Endothelial cell of umbilical vein (primary cell): Measurements from ENCODE around the gene KCTD5. TPM values are rescaled to one million over a fixed set of nuclear protein-coding genes. Genes with fewer than 3 reads are reported as not detected.

Source experiments
- BruUV-seq: library from RNA; stranded (reverse); fragments of 400-500 nt; replicated peaks from 2 replicates; lab custom pipeline; 2021; lab: Mats Ljungman, UMichigan
- CTCF ChIA-PET: fragments of 300-600, 350-600 bp; sonication (Branson Sonifier 250); formaldehyde crosslinking; loops from one replicate; lab custom pipeline; 2021; ENCODE audit warnings: antibody characterized with exemption, inconsistent platforms; lab: Charles Lee
- POLR2A ChIA-PET: fragments of 300-600, 350-600 bp; sonication (Branson Sonifier 250); formaldehyde crosslinking; loops from one replicate; lab custom pipeline; 2021; ENCODE audit warnings: antibody characterized with exemption, inconsistent platforms; lab: Charles Lee
- DNase-seq: peaks from one replicate; pipeline ENCODE4 v3.0.0-alpha.2; 2011; ENCODE audit warnings: low read depth, low spot score
- FAIRE-seq: peaks from 2 replicates; lab custom pipeline; 2011; peaks lifted over from hg19 to GRCh38; lab: Jason Lieb, UNC
- H2AFZ ChIP-seq: 2 replicates; pipeline ENCODE4 v1.6.0; 2012; ENCODE audit warnings: low read depth, low read length, control low read depth, inconsistent platforms
- H3K27ac ChIP-seq: 2 replicates; pipeline ENCODE4 v1.5.1; 2011; ENCODE audit warnings: low read depth, mild to moderate bottlenecking, control low read depth, low read length, moderate library complexity; ENCODE audit not compliant: insufficient read depth
- H3K27me3 ChIP-seq, 2 experiments: 2 replicates each; pipeline versions ENCODE4 v1.6.0 to v1.6.1; 2011; ENCODE audit warnings: low read length in 2 of 2, mixed read lengths in 1 of 2; ENCODE audit not compliant: control insufficient read depth in 2 of 2, insufficient read depth in 2 of 2
- H3K36me3 ChIP-seq, 2 experiments: 2 replicates in 1 of 2; 3 replicates in 1 of 2; pipeline ENCODE4 v1.5.1; 2011; ENCODE audit warnings: low read length in 2 of 2, mild to moderate bottlenecking in 1 of 2, moderate library complexity in 1 of 2; ENCODE audit not compliant: control insufficient read depth in 2 of 2, insufficient read depth in 2 of 2; ENCODE audit errors: extremely low read depth in 1 of 2
- H3K4me1 ChIP-seq: 3 replicates; pipeline ENCODE4 v1.5.1; 2011; ENCODE audit warnings: mild to moderate bottlenecking, low read length; ENCODE audit not compliant: control insufficient read depth, insufficient read depth; ENCODE audit errors: extremely low read depth
- H3K4me2 ChIP-seq: 2 replicates; pipeline ENCODE4 v1.6.1; 2011; ENCODE audit warnings: low read length, control low read depth, mixed read lengths; ENCODE audit not compliant: insufficient read depth
- H3K4me3 ChIP-seq, 3 experiments: fragments of 200-600 bp in 1 of 3; sonication (generic), shearing (Covaris generic) in 1 of 3; replicated peaks in 1 of 3; 2 replicates each; pipeline ENCODE4 v1.5.1; 2011 to 2016; ENCODE audit warnings: control low read depth in 3 of 3, low read length in 3 of 3, mild to moderate bottlenecking in 2 of 3, inconsistent platforms in 1 of 3, low read depth in 1 of 3, moderate library complexity in 1 of 3; ENCODE audit not compliant: insufficient read depth in 1 of 3
- H3K79me2 ChIP-seq: 2 replicates; pipeline ENCODE4 v1.6.0; 2012; ENCODE audit warnings: low read length, inconsistent platforms; ENCODE audit not compliant: control insufficient read depth, insufficient read depth
- H3K9ac ChIP-seq: replicated peaks from 2 replicates; pipeline ENCODE3; 2011; ENCODE audit warnings: low read length, control low read depth; ENCODE audit not compliant: insufficient read depth; ENCODE audit errors: extremely low read depth
- H3K9me1 ChIP-seq: replicated peaks from 3 replicates; pipeline ENCODE4 v1.6.0; 2011; ENCODE audit warnings: mild to moderate bottlenecking, low read length; ENCODE audit not compliant: control insufficient read depth, insufficient read depth; ENCODE audit errors: extremely low read depth
- H3K9me3 ChIP-seq: replicated peaks from 2 replicates; pipeline ENCODE4 v1.5.1; 2012; ENCODE audit warnings: low read length, inconsistent platforms; ENCODE audit not compliant: control insufficient read depth, insufficient read depth
- H4K20me1 ChIP-seq: replicated peaks from 2 replicates; pipeline ENCODE3; 2011; ENCODE audit warnings: mild to moderate bottlenecking, low read length; ENCODE audit not compliant: control insufficient read depth, insufficient read depth; ENCODE audit errors: extremely low read depth
- CTCF ChIP-seq, 2 donors: IDR thresholded peaks; 1 replicate in 1 of 2; 2 replicates in 1 of 2; pipeline ENCODE4 v1.5.1; 2011; ENCODE audit warnings: low read length in 2 of 2, mild to moderate bottlenecking in 2 of 2, moderate library complexity in 2 of 2, control low read depth in 1 of 2, inconsistent platforms in 1 of 2, low read depth in 1 of 2; ENCODE audit not compliant: insufficient read depth in 1 of 2; ENCODE audit errors: extremely low read depth in 1 of 2
- EZH2 ChIP-seq: IDR thresholded peaks from 2 replicates; pipeline ENCODE4 v1.6.1; 2012; ENCODE audit warnings: borderline replicate concordance, low read depth, mild to moderate bottlenecking, moderate library complexity, low read length, inconsistent platforms; ENCODE audit not compliant: severe bottlenecking
- GATA2 ChIP-seq: IDR thresholded peaks from 2 replicates; pipeline ENCODE4 v1.7.0; 2011; ENCODE audit warnings: low read depth, mild to moderate bottlenecking, moderate library complexity, mixed read lengths, low read length; ENCODE audit not compliant: insufficient read length, insufficient read depth
- MYC ChIP-seq: IDR thresholded peaks from one replicate; pipeline ENCODE4 v1.6.1; 2011; ENCODE audit warnings: mild to moderate bottlenecking, low read depth, low read length
- POLR2AphosphoS5 ChIP-seq: IDR thresholded peaks from 2 replicates; pipeline ENCODE4 v1.6.1; 2012; ENCODE audit warnings: low read depth, mild to moderate bottlenecking, control low read depth, low read length, moderate library complexity; ENCODE audit not compliant: insufficient read depth
- dilution Hi-C: fragments of 300-500 bp; cut with MboI; formaldehyde crosslinking; loops from one replicate; pipeline ENCODE4 v1.15.0; 2019; ENCODE audit warnings: low sequenced_read_pairs; ENCODE audit not compliant: extremely low pct_ligation_motif_present
- intact Hi-C: fragments of 100-400 bp; cut with micrococcal nuclease; formaldehyde crosslinking; loops from one replicate; pipeline ENCODE4 v1.10.0; 2022
- polyA plus RNA-seq, 4 experiments: library from polyadenylated mRNA; depleted of rRNA in 3 of 4; stranded (reverse) in 3 of 4; unstranded in 1 of 4; fragments of >200 nt; gene quantifications; 2 replicates each; pipeline versions ENCODE4 v1.2.1 to v1.2.3, GENCODE V29; 2011 to 2012; ENCODE audit warnings: missing spikeins in 1 of 4
- total RNA-seq: library from RNA; stranded (reverse); gene quantifications from 2 replicates; pipeline ENCODE4 v1.2.3, GENCODE V29; 2021

Gene KCTD5
- total and polyA plus RNA-seq, 2 donors (not counting 3 experiments of a cell fraction or from before 2014, with no cell fraction given): 32.2 to 42.0 TPM

- ChIA-PET POLR2A (no interaction called here), CTCF (interaction anchor here (0.6 kb wide), 1 partner anchor 185 kb away, joined by 3 read pairs; no protein-coding TSS in a partner anchor)
- FAIRE-seq (no peak), DNase-seq (no peak)
- Histone ChIP-seq H3K9ac (no peak overlapping the region), H3K9me1 (no peaks in the 10 kb centered on the region), H3K9me3 (no peaks in the 10 kb centered on the region), H3K4me2 (no peak overlapping the region), H2AFZ (no peak overlapping the region), H3K27me3 (no peaks in the 10 kb centered on the region), H3K79me2 (no peaks in the 10 kb centered on the region), H3K4me3 (no peak overlapping the region), H3K36me3 (no peaks in the 10 kb centered on the region), H4K20me1 (no peaks in the 10 kb centered on the region), H3K27ac (no peak overlapping the region), H3K4me1 (no peaks in the 10 kb centered on the region)
- dilution Hi-C loops (no loop called here), intact Hi-C loops (no loop called here)
- TF ChIP-seq POLR2AphosphoS5 (no peak), EZH2 (no peak), CTCF (IDR thresholded peaks at IDR 0.05; ENCODE audit: extremely low read depth in 1 of 2, insufficient read depth in 1 of 2, low read depth in 1 of 2, low read length in 2 of 2) (no peak), GATA2 (no peak)
- BruUV-seq: no TSS peak
Measured at GRCh38 chr16:2740476-2740875, 58.2 kb downstream of the KCTD5 start.

- no peak for TF ChIP-seq MYC
- Histone ChIP-seq H2AFZ (no peak overlapping the region), H3K9me3 (no peaks in the 10 kb centered on the region), H3K9ac (no peak overlapping the region), H3K4me2 (no peak overlapping the region), H3K4me3 (no peak overlapping the region), H3K27me3 (no peaks in the 10 kb centered on the region), H3K4me1 (no peaks in the 10 kb centered on the region), H3K9me1 (no peaks in the 10 kb centered on the region), H4K20me1 (no peaks in the 10 kb centered on the region), H3K27ac (no peak overlapping the region), H3K79me2 (no peaks in the 10 kb centered on the region), H3K36me3 (no peaks in the 10 kb centered on the region)
- CTCF ChIA-PET: interaction anchor here (1.2 kb wide), 1 partner anchor 98 kb away, joined by 6 read pairs; no protein-coding TSS in a partner anchor
- DNase-seq (no peak), FAIRE-seq (no peak)
- no TSS peak for BruUV-seq
- dilution Hi-C loops (no loop called here), intact Hi-C loops (no loop called here)
- POLR2A ChIA-PET: interaction anchor here (0.6 to 1.0 kb wide), 2 partner anchors 58 to 402 kb away, joined by 3 to 8 read pairs; partner anchors contain the start of gene KCTD5
Measured at GRCh38 chr16:2741168-2741567, 58.8 kb downstream of the KCTD5 start.
